ENCODE data around the gene ENPP7.

DNA sequence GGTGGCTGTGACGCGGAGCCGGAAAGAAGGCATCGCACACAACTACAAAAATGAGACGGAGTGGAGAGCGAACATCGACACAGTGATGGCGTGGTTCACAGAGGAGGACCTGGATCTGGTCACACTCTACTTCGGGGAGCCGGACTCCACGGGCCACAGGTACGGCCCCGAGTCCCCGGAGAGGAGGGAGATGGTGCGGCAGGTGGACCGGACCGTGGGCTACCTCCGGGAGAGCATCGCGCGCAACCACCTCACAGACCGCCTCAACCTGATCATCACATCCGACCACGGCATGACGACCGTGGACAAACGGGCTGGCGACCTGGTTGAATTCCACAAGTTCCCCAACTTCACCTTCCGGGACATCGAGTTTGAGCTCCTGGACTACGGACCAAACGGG is 4.4 kb downstream of the ENPP7 start:
- TF ChIP-seq, protein P1, sequence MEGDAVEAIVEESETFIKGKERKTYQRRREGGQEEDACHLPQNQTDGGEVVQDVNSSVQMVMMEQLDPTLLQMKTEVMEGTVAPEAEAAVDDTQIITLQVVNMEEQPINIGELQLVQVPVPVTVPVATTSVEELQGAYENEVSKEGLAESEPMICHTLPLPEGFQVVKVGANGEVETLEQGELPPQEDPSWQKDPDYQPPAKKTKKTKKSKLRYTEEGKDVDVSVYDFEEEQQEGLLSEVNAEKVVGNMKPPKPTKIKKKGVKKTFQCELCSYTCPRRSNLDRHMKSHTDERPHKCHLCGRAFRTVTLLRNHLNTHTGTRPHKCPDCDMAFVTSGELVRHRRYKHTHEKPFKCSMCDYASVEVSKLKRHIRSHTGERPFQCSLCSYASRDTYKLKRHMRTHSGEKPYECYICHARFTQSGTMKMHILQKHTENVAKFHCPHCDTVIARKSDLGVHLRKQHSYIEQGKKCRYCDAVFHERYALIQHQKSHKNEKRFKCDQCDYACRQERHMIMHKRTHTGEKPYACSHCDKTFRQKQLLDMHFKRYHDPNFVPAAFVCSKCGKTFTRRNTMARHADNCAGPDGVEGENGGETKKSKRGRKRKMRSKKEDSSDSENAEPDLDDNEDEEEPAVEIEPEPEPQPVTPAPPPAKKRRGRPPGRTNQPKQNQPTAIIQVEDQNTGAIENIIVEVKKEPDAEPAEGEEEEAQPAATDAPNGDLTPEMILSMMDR (IDR thresholded peaks at IDR 0.05; ENCODE audit: borderline replicate concordance, extremely low read depth, low read length, poor library complexity, severe bottlenecking) = no peak
- TF ChIP-seq EZH2 (IDR thresholded peaks at IDR 0.05; ENCODE audit: borderline replicate concordance, low read depth, low read length, severe bottlenecking) = no peak
